Activated CD4-positive, alpha-beta T cell treated with anti-CD3 and anti-CD28 coated beads for 24 hours (primary cell): Measurements from ENCODE around the gene MLX.
"Not testable (repeated sequence)": the region's sequence is repeated elsewhere in the genome, so short reads cannot be mapped to it uniquely, and the experiment has no call there.

Experiments
- DNase-seq, 2 donors: peaks; one replicate each; pipeline ENCODE4 v3.0.0-alpha.2; 2020; ENCODE audit warnings: low read depth in 2 of 2

The MLX gene

GRCh38 chr17:42555122-42555622 lies 11.7 kb upstream of the MLX start:
- DNase-seq: no peak

DNA sequence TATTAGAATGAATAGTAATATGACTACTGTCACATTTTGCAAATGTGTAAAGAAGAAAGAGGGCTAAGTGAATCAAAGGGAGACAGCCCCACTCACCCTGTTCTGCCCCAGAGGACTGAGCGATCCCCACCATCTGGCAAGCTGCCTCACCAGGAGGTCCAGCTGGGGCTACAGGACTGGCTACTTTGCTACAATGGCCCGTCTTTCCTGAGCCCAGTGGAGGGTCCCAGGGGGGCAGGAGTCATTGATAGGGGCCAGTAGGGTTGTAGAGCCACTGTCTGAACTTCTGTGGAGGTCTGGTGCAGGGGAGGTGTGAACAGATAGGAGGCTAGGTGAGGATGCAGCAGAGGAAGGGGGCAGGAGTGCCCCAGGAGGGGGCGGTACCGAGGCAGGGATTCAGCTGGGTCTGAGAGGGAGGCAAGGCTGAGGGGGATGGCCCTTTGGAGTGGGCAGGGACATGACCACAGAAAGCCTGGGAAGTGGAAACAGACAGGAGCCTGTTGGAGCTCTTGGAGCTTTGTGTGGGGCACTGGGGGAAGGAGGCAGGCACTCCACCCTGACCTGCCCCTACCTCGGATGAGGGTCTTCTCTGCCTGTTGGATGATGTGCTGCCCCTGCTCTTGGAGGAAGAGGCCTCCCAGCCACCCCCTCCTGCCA lies 10.8 kb upstream of the MLX start:
- DNase-seq: not testable (repeated sequence)

- no peak for DNase-seq
Measured at GRCh38 chr17:42559075-42559474, 7.8 kb upstream of the MLX start.

GRCh38 chr17:42560246-42560645 lies 6.7 kb upstream of the MLX start:
- DNase-seq: no peak

- peak; percentile 84 to 94 for DNase-seq
Measured at GRCh38 chr17:42561897-42562387, 5.0 kb upstream of the MLX start, which contains the start of gene COASY. COASY (plus strand) TSS chr17:42562148; CDS start chr17:42562623, 475 bp downstream.

DNA sequence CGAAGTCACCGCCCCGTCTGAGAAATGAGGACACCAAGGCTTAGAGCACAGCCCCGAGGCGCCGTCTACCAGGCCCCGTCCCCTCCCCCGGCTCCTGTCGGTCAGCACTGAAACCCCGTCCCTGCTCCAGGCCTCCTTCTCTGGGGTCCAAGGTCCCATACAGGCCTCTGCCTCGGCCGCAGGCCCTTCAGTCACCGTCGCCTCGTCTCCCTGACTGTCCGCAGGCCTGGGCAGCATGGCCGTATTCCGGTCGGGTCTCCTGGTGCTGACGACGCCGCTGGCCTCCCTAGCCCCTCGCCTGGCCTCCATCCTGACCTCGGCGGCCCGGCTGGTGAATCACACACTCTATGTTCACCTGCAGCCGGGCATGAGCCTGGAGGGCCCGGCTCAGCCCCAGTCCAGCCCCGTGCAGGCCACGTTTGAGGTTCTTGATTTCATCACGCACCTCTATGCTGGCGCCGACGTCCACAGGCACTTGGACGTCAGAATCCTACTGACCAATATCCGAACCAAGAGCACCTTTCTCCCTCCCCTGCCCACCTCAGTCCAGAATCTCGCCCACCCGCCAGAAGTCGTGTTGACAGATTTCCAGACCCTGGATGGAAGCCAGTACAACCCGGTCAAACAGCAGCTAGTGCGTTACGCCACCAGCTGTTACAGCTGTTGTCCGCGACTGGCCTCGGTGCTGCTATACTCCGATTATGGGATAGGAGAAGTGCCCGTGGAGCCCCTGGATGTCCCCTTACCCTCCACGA lies 4.3 kb upstream of the MLX start:
- DNase-seq: no peak

- no peak for DNase-seq
Measured at GRCh38 chr17:42563143-42563509, 3.8 kb upstream of the MLX start.

- no peak for DNase-seq
Measured at GRCh38 chr17:42563543-42563942, 3.4 kb upstream of the MLX start.

GRCh38 chr17:42563950-42564349 lies 3.0 kb upstream of the MLX start:
- DNase-seq: no peak

- DNase-seq: no peak
Measured at GRCh38 chr17:42564815-42565522, 1.9 kb upstream of the MLX start.

DNA sequence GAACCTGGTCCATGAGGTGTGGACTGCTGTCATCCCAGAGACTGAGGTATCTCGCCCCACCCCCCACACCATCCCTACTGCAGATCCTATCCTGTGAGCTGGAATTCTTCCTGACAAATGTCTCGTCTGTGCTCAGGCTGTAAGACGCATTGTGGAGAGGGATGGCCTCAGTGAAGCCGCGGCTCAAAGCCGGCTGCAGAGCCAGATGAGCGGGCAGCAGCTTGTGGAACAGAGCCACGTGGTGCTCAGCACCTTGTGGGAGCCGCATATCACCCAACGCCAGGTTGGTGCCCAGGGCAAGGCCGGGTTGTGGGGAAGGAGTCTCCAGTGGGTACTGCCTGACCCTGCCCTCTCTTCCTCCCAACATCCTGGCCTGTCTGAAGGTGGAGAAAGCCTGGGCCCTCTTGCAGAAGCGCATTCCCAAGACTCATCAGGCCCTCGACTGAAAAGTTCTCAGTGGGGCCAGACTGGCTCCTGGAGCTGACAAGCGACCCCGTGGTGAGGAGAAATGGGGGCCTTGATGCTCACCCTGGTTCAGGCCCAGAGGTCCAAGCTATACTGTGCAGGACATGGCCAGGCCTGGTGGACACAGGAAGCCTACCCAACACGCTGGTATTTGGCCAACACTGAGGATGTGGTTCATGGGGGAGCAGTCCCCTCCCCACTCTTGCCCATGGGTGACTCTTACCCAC lies 1.2 kb upstream of the MLX start:
- no peak for DNase-seq

GRCh38 chr17:42566215-42566882 lies 551 bp upstream of the MLX start:
- DNase-seq: no peak

DNA sequence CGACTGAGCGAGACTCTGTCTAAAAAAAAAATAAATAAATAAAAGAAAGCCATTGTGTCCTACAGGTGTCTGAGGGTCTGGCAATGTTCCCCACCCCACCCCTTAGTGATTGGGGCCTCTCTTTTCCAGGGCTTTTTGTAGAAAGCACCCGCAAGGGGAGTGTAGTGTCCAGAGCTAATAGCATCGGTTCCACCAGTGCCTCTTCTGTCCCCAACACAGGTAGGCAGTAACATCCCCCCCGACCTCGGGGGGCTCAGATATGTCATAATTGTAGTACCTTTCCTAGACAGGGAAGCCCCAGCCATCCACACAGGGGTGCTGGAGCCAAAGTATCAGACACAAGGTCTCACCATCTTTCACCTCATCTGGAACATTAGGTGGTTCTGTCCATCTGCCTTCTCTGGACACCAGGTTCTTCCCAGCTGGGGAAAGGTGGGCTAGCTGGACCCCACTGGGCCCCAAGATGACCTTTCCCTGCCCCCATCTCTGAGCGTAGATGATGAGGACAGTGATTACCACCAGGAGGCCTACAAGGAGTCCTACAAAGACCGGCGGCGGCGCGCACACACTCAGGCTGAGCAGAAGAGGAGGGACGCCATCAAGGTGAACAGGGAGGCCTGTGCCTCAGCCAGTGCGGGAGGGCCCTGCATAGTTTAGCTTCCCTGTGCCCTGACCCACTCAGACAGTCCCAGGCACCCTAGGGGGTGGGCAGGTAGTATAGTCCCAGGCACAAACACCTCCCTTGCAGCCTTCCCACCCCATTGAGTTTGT lies 1.6 kb downstream of the MLX start:
- no peak for DNase-seq

DNA sequence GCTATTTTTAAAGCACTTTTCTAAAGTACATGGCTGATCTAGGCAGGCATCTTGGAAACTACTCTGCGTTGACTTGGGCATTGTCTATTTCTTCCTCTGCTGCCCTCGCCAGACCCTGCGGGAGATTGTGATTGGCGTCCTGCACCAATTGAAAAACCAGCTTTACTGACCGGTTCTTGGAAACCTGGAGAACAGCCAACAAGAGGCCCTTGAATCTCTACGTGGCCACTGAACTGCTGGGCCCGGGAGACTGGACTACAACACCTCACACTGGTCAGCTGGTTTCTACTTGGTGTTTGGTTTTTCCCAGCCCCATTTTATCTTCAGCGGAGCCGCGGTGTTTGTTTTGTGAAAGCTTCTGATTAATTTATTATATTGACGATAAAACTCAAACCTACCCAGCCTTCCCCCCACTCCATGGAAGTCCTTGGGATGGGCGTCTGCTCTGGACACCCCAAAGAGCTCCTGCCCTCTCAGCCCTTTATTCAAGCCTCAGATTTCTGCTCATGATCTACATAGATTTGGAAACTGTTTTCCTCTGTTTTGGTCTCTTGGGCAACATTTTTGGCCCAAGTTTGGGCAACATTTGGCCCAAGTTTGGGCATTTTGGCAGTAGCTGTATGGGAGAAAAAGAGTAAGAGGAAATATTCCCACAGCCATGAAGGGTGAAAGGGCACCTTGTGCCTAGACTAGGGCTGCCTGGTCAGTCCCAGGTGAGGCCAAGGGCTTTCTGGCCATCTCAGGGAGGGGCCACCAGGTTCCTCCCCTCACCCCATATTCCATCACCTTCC lies 4.7 kb downstream of the MLX start:
- DNase-seq: no peak

DNA sequence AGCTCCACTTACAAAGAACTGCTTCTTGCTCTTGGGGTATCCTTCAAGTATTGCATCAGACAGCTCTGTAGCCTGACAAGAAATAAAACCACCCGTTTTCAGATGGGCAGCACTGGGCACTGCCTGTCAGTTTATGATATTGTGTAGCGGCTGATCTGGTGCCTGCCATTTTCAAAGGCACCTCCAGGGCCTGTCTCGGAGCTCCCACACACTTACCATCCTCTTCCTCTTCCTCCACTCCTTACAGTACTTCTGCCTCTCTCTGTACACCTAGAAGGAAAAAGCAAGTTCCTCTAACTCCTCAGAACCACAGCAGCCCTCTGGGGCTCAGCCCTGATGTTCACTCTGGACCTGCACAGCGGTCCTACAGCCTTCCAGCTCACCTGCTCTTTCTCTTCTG lies 6.2 kb downstream of the MLX start:
- DNase-seq: no peak

DNA sequence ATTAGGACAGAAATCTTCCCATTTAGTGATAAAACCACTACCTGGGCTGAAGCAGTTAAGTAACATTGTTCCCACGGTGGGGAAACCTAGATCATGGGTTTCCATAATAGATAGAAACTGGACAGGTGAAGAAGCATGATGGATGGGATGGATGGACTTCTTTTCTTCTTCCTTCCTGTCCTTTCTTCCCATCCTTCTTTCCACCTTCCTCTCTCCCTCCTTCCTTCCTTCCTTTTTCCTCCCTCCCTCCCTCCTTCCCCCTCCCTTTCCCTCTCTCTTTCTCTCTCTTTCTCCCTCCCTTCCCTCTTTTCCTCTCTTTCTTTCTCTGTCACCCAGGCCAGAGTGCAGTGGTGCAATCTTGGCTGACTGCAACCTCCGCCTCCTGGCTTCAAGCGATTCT lies 7.6 kb downstream of the MLX start:
- no peak for DNase-seq

DNA sequence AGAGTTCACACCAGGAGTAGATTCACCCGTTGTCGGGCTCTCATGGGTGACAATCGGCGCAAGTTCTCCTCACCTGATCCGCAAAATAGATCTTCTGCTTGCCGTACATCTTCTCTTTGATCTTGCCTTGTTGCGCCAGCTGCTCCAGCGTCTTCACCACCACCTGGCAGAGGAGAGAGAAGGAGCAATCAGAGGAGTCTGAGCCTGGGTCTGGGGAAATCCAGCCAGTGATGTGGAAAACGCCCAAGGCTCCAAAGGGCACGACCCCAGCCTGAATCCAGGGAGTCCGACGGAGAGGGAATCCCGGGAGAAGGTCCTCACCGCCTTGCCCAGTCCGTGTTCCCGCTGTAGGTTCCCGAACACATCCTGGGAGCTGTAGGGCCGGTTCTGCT lies 10.2 kb downstream of the MLX start:
- DNase-seq: no peak

GRCh38 chr17:42577532-42578281 lies 10.8 kb downstream of the MLX start, which contains the start of gene PSMC3IP:
PSMC3IP (minus strand) TSS chr17:42577729; CDS start chr17:42577686, 43 bp downstream.
- DNase-seq: peak; percentile 91 to 96
